K562 (cell line): ENCODE measurements around the gene ARMH3. TPM values are rescaled to one million over a fixed set of nuclear protein-coding genes. Genes with fewer than 3 reads are reported as not detected.
"Not testable (repeated sequence)": the region's sequence is repeated elsewhere in the genome, so short reads cannot be mapped to it uniquely, and the experiment has no call there.

ENCODE experiments used
- ATAC-seq: fragments of 200-7000 bp; cut with Tn5 transposase; 3 replicates; pipeline ENCODE4 v1.9.1; 2020; ENCODE audit warnings: moderate library complexity
- BruUV-seq: library from RNA; stranded (reverse); fragments of 400-500 nt; replicated peaks from 2 replicates; lab custom pipeline; 2021; lab: Mats Ljungman, UMichigan
- CTCF ChIA-PET: fragments of 300-600 bp; formaldehyde crosslinking; extraction: SDS; loops from one replicate; lab custom pipeline; 2021; ENCODE audit warnings: low intra/inter-chr PET ratio; lab: Yijun Ruan, JAX
- POLR2A ChIA-PET: fragments of 300-600, 350-650 bp; sonication (Branson Sonifier 250); formaldehyde crosslinking; extraction: SDS; loops from one replicate; lab custom pipeline; 2021; ENCODE audit warnings: antibody characterized with exemption, inconsistent platforms; lab: Yijun Ruan, JAX
- DNase-seq, 4 experiments: peaks; one replicate each; pipeline versions ENCODE4 v3.0.0 to v3.0.0-alpha.2; 2011 to 2018; ENCODE audit warnings: low spot score in 3 of 4, mixed read lengths in 3 of 4; ENCODE audit errors: extremely low read depth in 1 of 4
- FAIRE-seq: peaks from 2 replicates; lab custom pipeline; 2011; peaks lifted over from hg19 to GRCh38; lab: Jason Lieb, UNC
- H2AFZ ChIP-seq: 2 replicates; pipeline ENCODE4 v1.6.0; 2011; ENCODE audit warnings: low read depth, low read length, control low read depth, inconsistent platforms
- H3K27ac ChIP-seq: fragments of 200-600 bp; 3 replicates; pipeline ENCODE4 v1.8.0; 2011; ENCODE audit warnings: low read depth, mild to moderate bottlenecking, control low read depth, inconsistent platforms, low read length, moderate library complexity, mixed read lengths; ENCODE audit errors: extremely low read depth
- H3K27me3 ChIP-seq, 2 experiments: fragments of 300-600 bp in 1 of 2; 2 replicates in 1 of 2; 3 replicates in 1 of 2; pipeline versions ENCODE4 v1.6.0 to v1.8.0; 2011; ENCODE audit warnings: inconsistent platforms in 2 of 2, low read length in 2 of 2, mild to moderate bottlenecking in 1 of 2, mixed read lengths in 1 of 2, moderate library complexity in 1 of 2; ENCODE audit not compliant: control insufficient read depth in 2 of 2, insufficient read depth in 2 of 2
- H3K36me3 ChIP-seq: fragments of 300-600 bp; 3 replicates; pipeline ENCODE4 v1.8.0; 2011; ENCODE audit warnings: mild to moderate bottlenecking, low read length, inconsistent platforms; ENCODE audit not compliant: control insufficient read depth, insufficient read depth
- H3K4me1 ChIP-seq, 2 experiments: fragments of 200-600 bp in 1 of 2; replicated peaks in 1 of 2; 2 replicates in 1 of 2; 3 replicates in 1 of 2; pipeline versions ENCODE4 v1.5.1 to v1.8.0; 2011; ENCODE audit warnings: inconsistent platforms in 2 of 2, low read length in 2 of 2, mild to moderate bottlenecking in 1 of 2, mixed read lengths in 1 of 2, moderate library complexity in 1 of 2; ENCODE audit not compliant: control insufficient read depth in 2 of 2, insufficient read depth in 2 of 2
- H3K4me2 ChIP-seq: 2 replicates; pipeline ENCODE4 v1.6.1; 2011; ENCODE audit warnings: low read length, control low read depth, inconsistent platforms, mixed read lengths; ENCODE audit not compliant: insufficient read depth
- H3K4me3 ChIP-seq: fragments of 200-600 bp; sonication (generic), shearing (Covaris generic); 2 replicates; pipeline ENCODE4 v1.5.1; 2016; ENCODE audit warnings: control low read depth, inconsistent platforms
- H3K79me2 ChIP-seq: fragments of 200-600 bp; 3 replicates; pipeline ENCODE4 v1.8.0; 2011; ENCODE audit warnings: low read length, inconsistent platforms; ENCODE audit not compliant: control insufficient read depth, insufficient read depth
- H3K9ac ChIP-seq, 2 experiments: 2 replicates each; pipeline versions ENCODE4 v1.6.0 to v1.6.1; 2011; ENCODE audit warnings: low read depth in 2 of 2, low read length in 2 of 2, control low read depth in 1 of 2, inconsistent platforms in 1 of 2, mild to moderate bottlenecking in 1 of 2, mixed read lengths in 1 of 2; ENCODE audit not compliant: insufficient read depth in 1 of 2
- H3K9me1 ChIP-seq: one replicate; pipeline ENCODE4 v1.6.0; 2011; ENCODE audit warnings: inconsistent platforms, mild to moderate bottlenecking, low read length, moderate library complexity; ENCODE audit not compliant: control insufficient read depth, insufficient read depth
- H3K9me3 ChIP-seq: replicated peaks from 2 replicates; pipeline ENCODE4 v1.5.1; 2011; ENCODE audit warnings: low read depth, low read length, inconsistent platforms; ENCODE audit not compliant: control insufficient read depth, insufficient read depth
- H4K20me1 ChIP-seq: replicated peaks from 2 replicates; pipeline ENCODE4 v1.6.1; 2011; ENCODE audit warnings: low read length, inconsistent platforms, mixed read lengths; ENCODE audit not compliant: control insufficient read depth, insufficient read depth
- DMBX1 ChIP-seq: fragments of 250-450 bp; sonication (Bioruptor Pico); IDR thresholded peaks from 2 replicates; pipeline ENCODE4 v1.8.0; 2022; ENCODE audit warnings: inconsistent platforms, mild to moderate bottlenecking, moderate library complexity, borderline replicate concordance
- E2F8 ChIP-seq: fragments of 450-650 bp; IDR thresholded peaks from 2 replicates; pipeline ENCODE4 v1.7.1; 2018; ENCODE audit warnings: mild to moderate bottlenecking, low read depth; ENCODE audit not compliant: partially characterized antibody
- E4F1 ChIP-seq: fragments of 250-450 bp; sonication (Bioruptor Pico); IDR thresholded peaks from 2 replicates; pipeline ENCODE4 v1.5.0; 2021; ENCODE audit warnings: mild to moderate bottlenecking, borderline replicate concordance
- GTF2B ChIP-seq: IDR thresholded peaks from 2 replicates; pipeline ENCODE4 v1.6.1; 2011; ENCODE audit not compliant: insufficient read length; ENCODE audit errors: extremely low read depth
- KLF1 ChIP-seq: fragments of 450-650 bp; IDR thresholded peaks from 2 replicates; pipeline ENCODE4 v1.6.1; 2016; ENCODE audit warnings: missing genetic modification characterization, missing compliant biosample characterization
- RUNX1 ChIP-seq: sonication (generic); IDR thresholded peaks from 2 replicates; pipeline ENCODE4 v1.6.1; 2016; ENCODE audit warnings: antibody characterized with exemption, low read depth
- ZBTB8A ChIP-seq: fragments of 450-650 bp; IDR thresholded peaks from 2 replicates; pipeline ENCODE4 v1.6.1; 2018; ENCODE audit warnings: mild to moderate bottlenecking, moderate library complexity; ENCODE audit not compliant: partially characterized antibody
- ZNF280A ChIP-seq: fragments of 450-650 bp; IDR thresholded peaks from 2 replicates; pipeline ENCODE4 v1.6.1; 2018; ENCODE audit warnings: mild to moderate bottlenecking, low read depth; ENCODE audit not compliant: partially characterized antibody
- WGBS: fragments of 100-300 bp; shearing (Covaris generic); methylation state at CpG from one replicate; pipeline ENCODE4 v1.1.6; 2016; ENCODE audit warnings: low coverage, mixed read lengths; ENCODE audit not compliant: insufficient coverage; ENCODE audit errors: missing lambda C conversion rate; 5-methylcytosine and 5-hydroxymethylcytosine counted together
- in situ Hi-C: fragments of 300-500 bp; cut with MboI; formaldehyde crosslinking; loops from 4 replicates; pipeline ENCODE4 v1.15.0; 2018; ENCODE audit warnings: inconsistent platforms, mixed read lengths
- intact Hi-C: fragments of 100-400 bp; cut with micrococcal nuclease; formaldehyde crosslinking; loops from 2 replicates; pipeline ENCODE4 v1.14.2; 2022
- polyA plus RNA-seq, 8 experiments: library from polyadenylated mRNA; depleted of rRNA in 4 of 8; stranded (reverse) in 5 of 8; unstranded in 3 of 8; fragments of >200 nt; fragmentation: Nextera tagmentation in 2 of 8; fragmentation: Illumina TruSeq in 1 of 8; extraction: Ambion mirVana in 2 of 8; extraction: Trizol in 1 of 8; gene quantifications; 2 replicates each; pipeline versions ENCODE4 v1.2.1 to v1.2.3, GENCODE V29; 2011 to 2014; ENCODE audit warnings: inconsistent platforms in 1 of 8, missing spikeins in 1 of 8
- total RNA-seq, 7 experiments: library from RNA; depleted of rRNA in 6 of 7; stranded (reverse); fragments of >200 nt in 6 of 7; fragmentation: Illumina TruSeq in 2 of 7; extraction: Trizol in 2 of 7; gene quantifications; 2 replicates each; pipeline versions ENCODE4 v1.2.1 to v1.2.3, GENCODE V29; 2011 to 2021; ENCODE audit warnings: low replicate concordance in 1 of 7

Gene ARMH3
- total and polyA plus RNA-seq, 9 of the 15 experiments (the other 6 are each of a cell fraction or from before 2014, with no cell fraction given), result 0.29 to 0.73 TPM; not detected in 7

DNA sequence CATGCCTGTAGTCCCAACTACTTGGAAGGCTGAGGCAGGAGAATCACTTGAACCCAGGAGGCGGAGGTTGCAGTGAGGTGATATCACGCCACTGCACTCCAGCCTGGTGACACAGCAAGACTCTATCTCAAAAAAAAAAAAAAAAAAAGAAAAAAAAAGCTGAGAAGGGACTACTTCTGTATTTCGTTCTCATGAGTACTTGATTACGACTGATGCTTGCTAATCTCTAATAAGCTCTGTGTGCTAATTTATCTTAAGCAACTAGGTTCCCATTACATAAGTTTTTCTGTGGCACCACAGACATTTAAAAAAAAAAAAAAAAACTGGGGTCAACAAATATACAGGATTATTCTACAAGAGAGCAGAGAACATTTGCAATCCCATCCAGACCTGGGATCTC, 48.9 kb downstream of the ARMH3 start:
- DNase-seq, CTCF ChIA-PET, intact Hi-C loops, H2AFZ ChIP-seq, BruUV-seq, H4K20me1 ChIP-seq, in situ Hi-C loops, H3K4me3 ChIP-seq, H3K79me2 ChIP-seq, H3K27me3 ChIP-seq, H3K9ac ChIP-seq, ATAC-seq, POLR2A ChIA-PET, H3K4me1 ChIP-seq, H3K36me3 ChIP-seq, H3K9me3 ChIP-seq, H3K4me2 ChIP-seq, H3K9me1 ChIP-seq, H3K27ac ChIP-seq, FAIRE-seq: not testable (repeated sequence)
- WGBS, result no CpG with 5 or more reads among the region's 4 CpGs

- Histone ChIP-seq H3K9me3 (no peaks in the 10 kb centered on the region), H3K27ac (no peak overlapping the region), H3K27me3 (no peaks in the 10 kb centered on the region), H3K4me1 (no peaks in the 10 kb centered on the region), H4K20me1 (no peaks in the 10 kb centered on the region), H3K36me3 (no peaks in the 10 kb centered on the region), H3K79me2 (no peaks in the 10 kb centered on the region), H3K9me1 (no peaks in the 10 kb centered on the region), H3K4me2 (no peak overlapping the region), H2AFZ (no peak overlapping the region), H3K9ac (no peak overlapping the region), H3K4me3 (no peak overlapping the region)
- BruUV-seq, result no TSS peak
- no peak for FAIRE-seq
- no peak for DNase-seq
- ChIA-PET CTCF (no interaction called here), POLR2A (no interaction called here)
- intact Hi-C loops, result no loop called here
- in situ Hi-C loops, result no loop called here
- no peak for ATAC-seq
- no peak for TF ChIP-seq DMBX1
- no peak for TF ChIP-seq E2F8
- TF ChIP-seq KLF1 (tag), result no peak
- no peak for TF ChIP-seq GTF2B
- no peak for TF ChIP-seq ZBTB8A
- TF ChIP-seq E4F1 (CRISPR knock-in tag), result no peak
- no peak for TF ChIP-seq RUNX1
- TF ChIP-seq ZNF280A, result no peak
Observed at GRCh38 chr10:102004376-102004775, 51.6 kb downstream of the ARMH3 start.
